DND-41 (cell line): ENCODE results near the gene GTF2IRD1.
"Not testable (repeated sequence)": the region's sequence is repeated elsewhere in the genome, so short reads cannot be mapped to it uniquely, and the experiment has no call there.

Source experiments
- ATAC-seq: fragments of 200-7000 bp; cut with Tn5 transposase; 3 replicates; pipeline ENCODE4 v1.9.1; 2021; ENCODE audit warnings: low read depth; ENCODE audit not compliant: insufficient read depth
- DNase-seq: peaks from one replicate; pipeline ENCODE4 v3.0.0-alpha.2; 2020
- H2AFZ ChIP-seq: 2 replicates; pipeline ENCODE4 v1.6.0; 2012; ENCODE audit warnings: low read depth, low read length
- H3K27ac ChIP-seq: 2 replicates; pipeline ENCODE4 v1.5.1; 2012; ENCODE audit warnings: low read length, inconsistent platforms
- H3K27me3 ChIP-seq: fragments of 200-600 bp; sonication (generic); 2 replicates; pipeline ENCODE4 v1.6.0; 2012; ENCODE audit warnings: low read length, mild to moderate bottlenecking, inconsistent platforms; ENCODE audit not compliant: insufficient read depth, poor library complexity
- H3K36me3 ChIP-seq: 2 replicates; pipeline ENCODE4 v1.5.1; 2012; ENCODE audit warnings: low read length, inconsistent platforms; ENCODE audit not compliant: insufficient read depth
- H3K4me1 ChIP-seq: 2 replicates; pipeline ENCODE4 v1.5.1; 2012; ENCODE audit warnings: mild to moderate bottlenecking, low read length; ENCODE audit not compliant: insufficient read depth
- H3K4me2 ChIP-seq: 2 replicates; pipeline ENCODE4 v1.6.0; 2012; ENCODE audit warnings: mild to moderate bottlenecking, moderate library complexity, low read length, inconsistent platforms; ENCODE audit not compliant: insufficient read depth
- H3K4me3 ChIP-seq, 2 experiments: fragments of 200-600 bp in 1 of 2; shearing (Covaris generic) in 1 of 2; 2 replicates each; pipeline ENCODE4 v1.5.1; 2012 to 2016; ENCODE audit warnings: inconsistent platforms in 2 of 2, low read length in 2 of 2, mild to moderate bottlenecking in 2 of 2, low read depth in 1 of 2, moderate library complexity in 1 of 2
- H3K79me2 ChIP-seq: 2 replicates; pipeline ENCODE4 v1.6.0; 2012; ENCODE audit warnings: low read length, inconsistent platforms; ENCODE audit not compliant: insufficient read depth
- H3K9ac ChIP-seq: 2 replicates; pipeline ENCODE4 v1.6.0; 2012; ENCODE audit warnings: low read depth, mild to moderate bottlenecking, inconsistent platforms, low read length, moderate library complexity
- H3K9me3 ChIP-seq: 2 replicates; pipeline ENCODE4 v1.5.1; 2012; ENCODE audit warnings: low read length, moderate library complexity, mild to moderate bottlenecking, inconsistent platforms; ENCODE audit not compliant: insufficient read depth, severe bottlenecking
- H4K20me1 ChIP-seq: 2 replicates; pipeline ENCODE4 v1.6.0; 2012; ENCODE audit warnings: low read length; ENCODE audit not compliant: insufficient read depth
- CTCF ChIP-seq: IDR thresholded peaks from 2 replicates; pipeline ENCODE4 v1.5.1; 2012; ENCODE audit warnings: borderline replicate concordance, low read length, moderate library complexity, mild to moderate bottlenecking; ENCODE audit not compliant: poor library complexity, severe bottlenecking; ENCODE audit errors: extremely low read depth
- EZH2 ChIP-seq: IDR thresholded peaks from 3 replicates; pipeline ENCODE4 v1.6.1; 2012; ENCODE audit warnings: borderline replicate concordance, low read depth, mild to moderate bottlenecking, moderate library complexity, low read length, inconsistent platforms; ENCODE audit not compliant: severe bottlenecking

Gene GTF2IRD1

GRCh38 chr7:74485611-74486010 is 31.9 kb downstream of the GTF2IRD1 start:
- H3K79me2 ChIP-seq, result peaks cover 28% of the 10 kb centered on the region
- no peak overlapping the region for H3K4me3 ChIP-seq
- DNase-seq (no peak), ATAC-seq (no peak)
- no peak overlapping the region for H3K27ac ChIP-seq
- H3K9me3 ChIP-seq, result no peaks in the 10 kb centered on the region
- H3K4me2 ChIP-seq, result no peak overlapping the region
- no peak overlapping the region for H2AFZ ChIP-seq
- no peaks in the 10 kb centered on the region for H4K20me1 ChIP-seq
- no peaks in the 10 kb centered on the region for H3K36me3 ChIP-seq
- H3K27me3 ChIP-seq, result no peaks in the 10 kb centered on the region
- TF ChIP-seq EZH2 (no peak), CTCF (no peak)
- H3K9ac ChIP-seq, result no peak overlapping the region
- H3K4me1 ChIP-seq, result no peaks in the 10 kb centered on the region

GRCh38 chr7:74488518-74489030 is 34.9 kb downstream of the GTF2IRD1 start:
- not testable (repeated sequence) for H3K36me3 ChIP-seq

GRCh38 chr7:74489997-74490945 is 36.6 kb downstream of the GTF2IRD1 start:
- Histone ChIP-seq H3K4me2 (no peak overlapping the region), H3K9ac (no peak overlapping the region), H3K36me3 (no peaks in the 10 kb centered on the region), H3K27ac (no peak overlapping the region), H4K20me1 (0 out of 2 replicates have a peak, but pooled peaks cover 2% of the 10 kb centered on the region), H3K9me3 (no peaks in the 10 kb centered on the region), H3K4me1 (no peaks in the 10 kb centered on the region), H2AFZ (no peak overlapping the region), H3K27me3 (no peaks in the 10 kb centered on the region), H3K79me2 (peaks cover 10% of the 10 kb centered on the region; the same call in 1 of the 2 replicates), H3K4me3 (no peak overlapping the region)
- no peak for DNase-seq
- TF ChIP-seq CTCF, result no peak
- no peak for TF ChIP-seq EZH2
- ATAC-seq, result no peak

More at GRCh38 chr7:74488518-74489030, 34.9 kb downstream of the GTF2IRD1 start:
- not testable (repeated sequence) for H3K4me1 ChIP-seq, H2AFZ ChIP-seq, H3K27me3 ChIP-seq, H3K4me2 ChIP-seq, H4K20me1 ChIP-seq, H3K4me3 ChIP-seq, H3K27ac ChIP-seq, DNase-seq, ATAC-seq, H3K9me3 ChIP-seq, H3K9ac ChIP-seq
- H3K79me2 ChIP-seq, result peaks cover 18% of the 10 kb centered on the region; the same call in 1 of the 2 replicates

- H3K27me3 ChIP-seq, H3K9ac ChIP-seq, H3K36me3 ChIP-seq, H3K27ac ChIP-seq, DNase-seq, H3K4me2 ChIP-seq, H3K4me1 ChIP-seq, H2AFZ ChIP-seq, H3K4me3 ChIP-seq, H3K9me3 ChIP-seq, ATAC-seq: not testable (repeated sequence)
- Histone ChIP-seq H4K20me1 (peaks cover 13% of the 10 kb centered on the region), H3K79me2 (peaks cover 17% of the 10 kb centered on the region)
Observed at GRCh38 chr7:74491490-74491889, 37.8 kb downstream of the GTF2IRD1 start.
